ENCODE data around the gene PLEKHG1. TPM values are rescaled to one million over a fixed set of nuclear protein-coding genes. Genes with fewer than 3 reads are reported as not detected.

The PLEKHG1 gene
- total RNA-seq, 1 experiment from 2014 or later, result 1.4 TPM

DNA sequence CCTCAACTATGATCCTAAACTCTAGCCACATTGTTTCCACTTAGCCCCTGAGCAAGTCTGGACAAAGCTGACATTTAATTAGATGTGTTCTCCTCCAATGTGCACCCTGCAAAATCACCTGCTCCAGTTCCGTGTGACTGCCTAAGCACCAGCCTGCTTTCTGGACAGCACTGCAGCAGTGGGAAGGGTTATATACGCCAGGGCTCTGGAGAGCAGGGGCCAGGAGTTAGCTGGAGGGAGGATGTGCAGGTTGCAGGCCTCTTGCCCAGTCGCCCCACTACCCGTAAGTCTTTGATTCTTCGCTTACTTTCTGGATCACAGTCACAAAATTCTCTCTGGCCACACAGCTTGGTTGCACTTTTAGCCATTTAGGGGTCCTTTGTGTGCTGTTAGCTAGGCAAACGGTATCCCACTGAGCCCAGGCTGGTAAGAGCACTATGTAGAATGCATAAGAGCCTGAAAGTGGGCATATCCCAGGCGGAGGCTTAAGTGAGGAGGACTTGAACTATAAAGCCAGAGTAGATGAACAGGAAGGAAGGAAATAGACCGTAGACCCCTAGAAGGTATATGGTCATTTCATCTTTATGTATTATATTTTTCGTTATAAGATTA is 10.7 kb upstream of the PLEKHG1 start:
- H3K9me2 ChIP-seq (replicated peaks; ENCODE audit: low read length), result no peaks in the 10 kb centered on the region
- DNase-seq, result no peak
- H3K4me2 ChIP-seq (ENCODE audit: low read length), result no peak overlapping the region
- no peaks in the 10 kb centered on the region for H3K79me2 ChIP-seq (ENCODE audit: low read length)
- TF ChIP-seq EZH2phosphoT487 (IDR thresholded peaks at IDR 0.05; ENCODE audit: borderline replicate concordance, low read length), result no peak
- no peak for TF ChIP-seq EZH2 (IDR thresholded peaks at IDR 0.05; ENCODE audit: low read length, unreplicated experiment)
- TF ChIP-seq, protein P1, sequence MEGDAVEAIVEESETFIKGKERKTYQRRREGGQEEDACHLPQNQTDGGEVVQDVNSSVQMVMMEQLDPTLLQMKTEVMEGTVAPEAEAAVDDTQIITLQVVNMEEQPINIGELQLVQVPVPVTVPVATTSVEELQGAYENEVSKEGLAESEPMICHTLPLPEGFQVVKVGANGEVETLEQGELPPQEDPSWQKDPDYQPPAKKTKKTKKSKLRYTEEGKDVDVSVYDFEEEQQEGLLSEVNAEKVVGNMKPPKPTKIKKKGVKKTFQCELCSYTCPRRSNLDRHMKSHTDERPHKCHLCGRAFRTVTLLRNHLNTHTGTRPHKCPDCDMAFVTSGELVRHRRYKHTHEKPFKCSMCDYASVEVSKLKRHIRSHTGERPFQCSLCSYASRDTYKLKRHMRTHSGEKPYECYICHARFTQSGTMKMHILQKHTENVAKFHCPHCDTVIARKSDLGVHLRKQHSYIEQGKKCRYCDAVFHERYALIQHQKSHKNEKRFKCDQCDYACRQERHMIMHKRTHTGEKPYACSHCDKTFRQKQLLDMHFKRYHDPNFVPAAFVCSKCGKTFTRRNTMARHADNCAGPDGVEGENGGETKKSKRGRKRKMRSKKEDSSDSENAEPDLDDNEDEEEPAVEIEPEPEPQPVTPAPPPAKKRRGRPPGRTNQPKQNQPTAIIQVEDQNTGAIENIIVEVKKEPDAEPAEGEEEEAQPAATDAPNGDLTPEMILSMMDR (conservative IDR thresholded peaks at IDR 0.05; ENCODE audit: low read depth, low read length), result no peak
- H3K9ac ChIP-seq (ENCODE audit: low read length), result no peak overlapping the region
- H3K9me3 ChIP-seq (ENCODE audit: low read length), result no peaks in the 10 kb centered on the region
- ChIA-PET CTCF (no interaction called here), POLR2A (ENCODE audit: unreplicated experiment) (no interaction called here)
- no peaks in the 10 kb centered on the region for H3K27me3 ChIP-seq (ENCODE audit: low read length)
- ATAC-seq, result no peak
- BruUV-seq (replicated peaks), result no TSS peak
- no peaks in the 10 kb centered on the region for H4K20me1 ChIP-seq (ENCODE audit: low read length)
- no peak overlapping the region for H3K4me3 ChIP-seq (ENCODE audit: low read length)
- no peaks in the 10 kb centered on the region for H3K4me1 ChIP-seq (ENCODE audit: insufficient read depth, low read length)
- no peak overlapping the region for H2AFZ ChIP-seq (ENCODE audit: low read length)
- no peaks in the 10 kb centered on the region for H3K36me3 ChIP-seq (ENCODE audit: low read depth, low read length)
- intact Hi-C loops (cut with micrococcal nuclease), result loop anchor here (10.0 kb wide), 1 partner anchor 504 kb away; no protein-coding TSS in a partner anchor
- no peaks in the 10 kb centered on the region for H3F3A ChIP-seq (ENCODE audit: low read length, unreplicated experiment)
- H3K27ac ChIP-seq (ENCODE audit: low read length), result no peak overlapping the region

DNA sequence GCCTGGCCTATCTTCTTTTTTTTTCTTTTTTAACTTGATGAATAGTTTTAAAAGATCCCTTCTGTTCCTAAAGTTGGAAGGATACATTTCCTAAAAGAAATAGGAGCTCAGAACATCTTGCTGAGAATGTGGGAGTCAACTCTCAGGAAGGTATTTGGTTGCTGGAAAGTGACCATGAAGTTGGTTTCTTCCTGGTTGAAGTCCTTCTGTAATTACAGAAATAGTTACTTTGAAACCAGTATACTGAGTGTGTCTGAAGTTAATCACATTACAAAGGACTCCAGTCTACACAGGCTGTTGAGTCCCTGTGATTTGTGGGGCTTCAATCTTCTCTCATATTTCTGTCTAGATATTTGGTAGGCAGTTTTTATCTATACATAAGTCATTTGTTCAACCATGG is 9.8 kb upstream of the PLEKHG1 start:
- Histone ChIP-seq H3K4me3 (ENCODE audit: low read length) (no peak overlapping the region), H3K36me3 (ENCODE audit: low read depth, low read length) (no peaks in the 10 kb centered on the region), H3K9ac (ENCODE audit: low read length) (no peak overlapping the region), H3K79me2 (ENCODE audit: low read length) (no peaks in the 10 kb centered on the region), H3K27me3 (ENCODE audit: low read length) (no peaks in the 10 kb centered on the region), H3K9me3 (ENCODE audit: low read length) (no peaks in the 10 kb centered on the region), H4K20me1 (ENCODE audit: low read length) (no peaks in the 10 kb centered on the region), H2AFZ (ENCODE audit: low read length) (no peak overlapping the region), H3K4me1 (ENCODE audit: insufficient read depth, low read length) (no peaks in the 10 kb centered on the region), H3K4me2 (ENCODE audit: low read length) (no peak overlapping the region), H3K9me2 (replicated peaks; ENCODE audit: low read length) (no peaks in the 10 kb centered on the region), H3F3A (ENCODE audit: low read length, unreplicated experiment) (no peaks in the 10 kb centered on the region), H3K27ac (ENCODE audit: low read length) (no peak overlapping the region)
- POLR2A ChIA-PET (ENCODE audit: unreplicated experiment), result no interaction called here
- CTCF ChIA-PET, result no interaction called here
- no peak for TF ChIP-seq EZH2 (IDR thresholded peaks at IDR 0.05; ENCODE audit: low read length, unreplicated experiment)
- TF ChIP-seq, protein P1 (conservative IDR thresholded peaks at IDR 0.05; ENCODE audit: low read depth, low read length), result no peak
- no peak for TF ChIP-seq EZH2phosphoT487 (IDR thresholded peaks at IDR 0.05; ENCODE audit: borderline replicate concordance, low read length)
- intact Hi-C loops (cut with micrococcal nuclease), result loop anchor here (10.0 kb wide), 1 partner anchor 505 kb away; no protein-coding TSS in a partner anchor
- ATAC-seq, result no peak
- no TSS peak for BruUV-seq (replicated peaks)
- DNase-seq, result no peak

DNA sequence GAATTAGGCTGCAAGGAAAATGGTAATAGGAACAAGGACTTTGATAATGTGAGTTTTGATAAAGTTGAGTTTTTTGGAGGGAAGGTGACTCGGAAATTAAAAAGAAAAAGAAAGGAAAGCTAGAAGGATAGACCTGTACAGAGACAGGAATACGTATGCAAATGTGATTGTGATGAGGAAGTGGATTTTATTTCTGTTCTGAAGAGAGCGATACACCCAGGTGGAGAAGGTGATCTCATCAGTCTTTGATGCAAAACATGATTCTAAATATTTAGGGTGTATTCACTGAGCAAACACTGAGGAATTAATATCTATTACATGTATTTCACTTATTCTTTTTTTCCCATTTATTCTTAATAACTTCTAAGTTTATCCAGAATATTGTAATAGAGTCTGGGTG is 9.2 kb upstream of the PLEKHG1 start:
- no TSS peak for BruUV-seq (replicated peaks)
- Histone ChIP-seq H3K27ac (ENCODE audit: low read length) (no peak overlapping the region), H3K79me2 (ENCODE audit: low read length) (no peaks in the 10 kb centered on the region), H3K9ac (ENCODE audit: low read length) (no peak overlapping the region), H3K4me2 (ENCODE audit: low read length) (no peak overlapping the region), H2AFZ (ENCODE audit: low read length) (no peak overlapping the region), H3K9me2 (replicated peaks; ENCODE audit: low read length) (no peaks in the 10 kb centered on the region), H3K36me3 (ENCODE audit: low read depth, low read length) (no peaks in the 10 kb centered on the region), H4K20me1 (ENCODE audit: low read length) (no peaks in the 10 kb centered on the region), H3K9me3 (ENCODE audit: low read length) (no peaks in the 10 kb centered on the region), H3K4me1 (ENCODE audit: insufficient read depth, low read length) (no peaks in the 10 kb centered on the region), H3K27me3 (ENCODE audit: low read length) (no peaks in the 10 kb centered on the region), H3K4me3 (ENCODE audit: low read length) (no peak overlapping the region), H3F3A (ENCODE audit: low read length, unreplicated experiment) (no peaks in the 10 kb centered on the region)
- TF ChIP-seq, protein P1 (conservative IDR thresholded peaks at IDR 0.05; ENCODE audit: low read depth, low read length), result no peak
- no peak for TF ChIP-seq EZH2phosphoT487 (IDR thresholded peaks at IDR 0.05; ENCODE audit: borderline replicate concordance, low read length)
- no peak for TF ChIP-seq EZH2 (IDR thresholded peaks at IDR 0.05; ENCODE audit: low read length, unreplicated experiment)
- DNase-seq (no peak), ATAC-seq (no peak)
- POLR2A ChIA-PET (ENCODE audit: unreplicated experiment), result no interaction called here
- intact Hi-C loops (cut with micrococcal nuclease), result no loop called here
- CTCF ChIA-PET, result no interaction called here
